HepG2 (cell line): ENCODE data around the gene ZNF17. TPM values are rescaled to one million over a fixed set of nuclear protein-coding genes. Genes with fewer than 3 reads are reported as not detected.

ENCODE experiments used
- CREM ChIP-seq, 2 experiments: sonication (generic) in 1 of 2; formaldehyde crosslinking in 1 of 2; IDR thresholded peaks; 2 replicates each; pipeline versions ENCODE4 v1.4.0 to v1.6.1; 2016 to 2020; ENCODE audit warnings: antibody characterized with exemption in 1 of 2, mild to moderate bottlenecking in 1 of 2, missing genetic modification reagents in 1 of 2
- FLYWCH1 ChIP-seq: sonication (generic); formaldehyde crosslinking; IDR thresholded peaks from 2 replicates; pipeline ENCODE4 v1.8.1; 2023; ENCODE audit warnings: mild to moderate bottlenecking, missing genetic modification reagents
- FOXK1 ChIP-seq: sonication (generic); formaldehyde crosslinking; IDR thresholded peaks from 2 replicates; pipeline ENCODE4 v1.4.0; 2020; ENCODE audit warnings: low read depth, missing genetic modification reagents, borderline replicate concordance
- HCFC1 ChIP-seq: fragments of 150-350 bp; IDR thresholded peaks from 2 replicates; pipeline ENCODE4 v1.6.1; 2014; ENCODE audit warnings: low read depth, low read length
- JARID2 ChIP-seq: sonication (generic); formaldehyde crosslinking; IDR thresholded peaks from 2 replicates; pipeline ENCODE4 v1.8.1; 2023; ENCODE audit warnings: missing genetic modification reagents, inconsistent platforms; ENCODE audit not compliant: insufficient replicate concordance
- MTF1 ChIP-seq: sonication (generic); formaldehyde crosslinking; IDR thresholded peaks from 2 replicates; pipeline ENCODE4 v1.5.0; 2020; ENCODE audit warnings: missing genetic modification reagents
- MXD1 ChIP-seq: sonication (generic); formaldehyde crosslinking; IDR thresholded peaks from 2 replicates; pipeline ENCODE4 v1.4.0; 2020; ENCODE audit warnings: mild to moderate bottlenecking, missing genetic modification reagents
- NFRKB ChIP-seq: fragments of 450-650 bp; IDR thresholded peaks from 2 replicates; pipeline ENCODE4 v1.6.1; 2017
- NR2F6 ChIP-seq, 2 experiments: IDR thresholded peaks; 2 replicates each; pipeline ENCODE4 v1.6.1; 2016; ENCODE audit warnings: antibody characterized with exemption in 1 of 2, mild to moderate bottlenecking in 1 of 2
- PCBP1 ChIP-seq: fragments of 200-400 bp; formaldehyde crosslinking; IDR thresholded peaks from 2 replicates; pipeline ENCODE4 v1.6.1; 2017; ENCODE audit warnings: mild to moderate bottlenecking, low read depth, low read length, borderline replicate concordance
- PHF8 ChIP-seq: sonication (generic); formaldehyde crosslinking; IDR thresholded peaks from 2 replicates; pipeline ENCODE4 v1.5.0; 2020; ENCODE audit warnings: missing genetic modification reagents
- POLR2G ChIP-seq: fragments of 200-400 bp; formaldehyde crosslinking; IDR thresholded peaks from 2 replicates; pipeline ENCODE4 v1.6.1; 2018; ENCODE audit warnings: mild to moderate bottlenecking, low read depth, low read length, moderate library complexity
- PTBP1 ChIP-seq: fragments of 200-400 bp; formaldehyde crosslinking; IDR thresholded peaks from 2 replicates; pipeline ENCODE4 v1.6.1; 2018; ENCODE audit warnings: low read length, low read depth; ENCODE audit not compliant: poor library complexity, severe bottlenecking
- RBM22 ChIP-seq: fragments of 200-400 bp; formaldehyde crosslinking; optimal IDR thresholded peaks from 2 replicates; pipeline ENCODE3; 2017; ENCODE audit warnings: mild to moderate bottlenecking, low read length, moderate library complexity
- RFX5 ChIP-seq: IDR thresholded peaks from 2 replicates; pipeline ENCODE4 v1.6.1; 2011; ENCODE audit warnings: low read depth, low read length, improper control_type of control experiment
- TAF15 ChIP-seq: fragments of 200-400 bp; formaldehyde crosslinking; IDR thresholded peaks from one replicate; pipeline ENCODE4 v1.6.1; 2018; ENCODE audit warnings: mild to moderate bottlenecking, low read depth, low read length; ENCODE audit not compliant: poor library complexity, severe bottlenecking
- TCF12 ChIP-seq, 2 experiments: fragments of 450-650 bp in 1 of 2; sonication (generic) in 1 of 2; formaldehyde crosslinking in 1 of 2; IDR thresholded peaks; 2 replicates each; pipeline versions ENCODE4 v1.6.1 to v1.8.0; 2017 to 2022; ENCODE audit warnings: antibody characterized with exemption in 1 of 2, mild to moderate bottlenecking in 1 of 2, missing genetic modification reagents in 1 of 2, moderate library complexity in 1 of 2
- THAP7 ChIP-seq: sonication (generic); formaldehyde crosslinking; IDR thresholded peaks from 2 replicates; pipeline ENCODE4 v1.8.1; 2023; ENCODE audit warnings: mild to moderate bottlenecking, missing genetic modification reagents
- THAP9 ChIP-seq: sonication (generic); formaldehyde crosslinking; IDR thresholded peaks from 2 replicates; pipeline ENCODE4; 2020; ENCODE audit warnings: missing genetic modification reagents, mild to moderate bottlenecking, borderline replicate concordance
- XBP1 ChIP-seq: sonication (generic); formaldehyde crosslinking; IDR thresholded peaks from 2 replicates; pipeline ENCODE4 v1.5.0; 2020; ENCODE audit warnings: missing genetic modification reagents
- YY1 ChIP-seq: IDR thresholded peaks from 2 replicates; pipeline ENCODE4 v1.6.1; 2011; ENCODE audit warnings: low read length, low read depth, moderate library complexity, mild to moderate bottlenecking; ENCODE audit not compliant: insufficient read depth, insufficient replicate concordance
- ZNF251 ChIP-seq: sonication (generic); formaldehyde crosslinking; IDR thresholded peaks from 2 replicates; pipeline ENCODE4 v1.9.0; 2021; ENCODE audit warnings: mild to moderate bottlenecking, missing genetic modification reagents
- ZNF329 ChIP-seq: sonication (generic); formaldehyde crosslinking; IDR thresholded peaks from 2 replicates; pipeline ENCODE4 v1.9.0; 2021; ENCODE audit warnings: low read depth, mild to moderate bottlenecking, missing genetic modification reagents
- ZNF331 ChIP-seq: sonication (generic); formaldehyde crosslinking; IDR thresholded peaks from 2 replicates; pipeline ENCODE4 v1.4.0; 2020; ENCODE audit warnings: missing genetic modification reagents
- ZNF335 ChIP-seq: sonication (generic); formaldehyde crosslinking; IDR thresholded peaks from 2 replicates; pipeline ENCODE4 v1.4.0; 2020; ENCODE audit warnings: missing genetic modification reagents
- ZNF382 ChIP-seq: sonication (generic); formaldehyde crosslinking; IDR thresholded peaks from 2 replicates; pipeline ENCODE4 v1.5.0; 2020; ENCODE audit warnings: missing genetic modification reagents, mild to moderate bottlenecking, borderline replicate concordance
- ZNF749 ChIP-seq: sonication (generic); formaldehyde crosslinking; IDR thresholded peaks from 2 replicates; pipeline ENCODE4 v1.8.0; 2022; ENCODE audit warnings: mild to moderate bottlenecking, missing genetic modification reagents, moderate library complexity, borderline replicate concordance
- polyA plus RNA-seq, 8 experiments: library from polyadenylated mRNA; depleted of rRNA in 3 of 8; stranded (reverse) in 7 of 8; unstranded in 1 of 8; fragments of >200 nt; fragmentation: Illumina TruSeq in 4 of 8; extraction: Trizol in 4 of 8; gene quantifications; 2 replicates each; pipeline versions ENCODE4 v1.2.1 to v1.2.3, GENCODE V29; 2011 to 2016; ENCODE audit warnings: low read depth in 4 of 8, missing spikeins in 1 of 8, mixed read lengths in 1 of 8; ENCODE audit not compliant: insufficient read depth in 1 of 8
- total RNA-seq, 5 experiments: library from RNA; depleted of rRNA; stranded (reverse); fragments of >200 nt; fragmentation: Illumina TruSeq; extraction: Trizol; gene quantifications; 2 replicates each; pipeline ENCODE4 v1.2.3, GENCODE V29; 2016; ENCODE audit warnings: low read depth in 1 of 5

ZNF17 gene
- total and polyA plus RNA-seq, 2 of the 13 experiments (the other 11 are each of a cell fraction or from before 2014, with no cell fraction given), result 3.7 to 10.1 TPM

- TF ChIP-seq THAP9 (CRISPR knock-in tag) (peak; percentile 81; the same call in 1 of the 2 replicates), MXD1 (no peak; the same call in 1 of the 2 replicates), TAF15 (no peak), HCFC1 (peak; percentile 94), PCBP1 (no peak), RBM22 (no peak), RFX5 (no peak), ZNF382 (CRISPR knock-in tag) (no peak), FLYWCH1 (CRISPR knock-in tag) (no peak), ZNF749 (CRISPR knock-in tag) (no peak), ZNF331 (CRISPR knock-in tag) (no peak; the same call in none of the 2 replicates), THAP7 (CRISPR knock-in tag) (no peak), YY1 (peak; percentile 94), NR2F6 (IDR thresholded peaks at IDR 0.05) (no peak), NR2F6 (CRISPR knock-in tag; IDR thresholded peaks at IDR 0.05) (no peak), NFRKB (no peak), POLR2G (peak; percentile 77), XBP1 (no peak), ZNF329 (no peak), ZNF251 (CRISPR knock-in tag) (no peak), JARID2 (CRISPR knock-in tag) (no peak), PTBP1 (no peak), CREM (IDR thresholded peaks at IDR 0.05) (peak; percentile 96), CREM (CRISPR knock-in tag; IDR thresholded peaks at IDR 0.05) (no peak), FOXK1 (CRISPR knock-in tag) (peak; percentile 97), TCF12 (IDR thresholded peaks at IDR 0.05) (no peak), TCF12 (CRISPR knock-in tag; IDR thresholded peaks at IDR 0.05) (no peak), ZNF335 (CRISPR knock-in tag) (no peak), PHF8 (CRISPR knock-in tag) (peak; percentile 92), MTF1 (CRISPR knock-in tag) (no peak)
These were observed at the start of gene ZNF17 (continued) for GRCh38 chr19:57410877-57411671.
